Measurements from ENCODE around the gene CEND1.

- TF ChIP-seq POLR2A (IDR thresholded peaks at IDR 0.05; ENCODE audit: low read depth, low read length) (no peak; the same call in 1 of the 2 replicates), TAF1 (IDR thresholded peaks at IDR 0.05; ENCODE audit: borderline replicate concordance, low read depth, low read length) (no peak), POLR2AphosphoS5 (IDR thresholded peaks at IDR 0.05; ENCODE audit: low read depth, low read length) (no peak; the same call in 1 of the 2 replicates)
Observed at GRCh38 chr11:810040-810567, 20.2 kb upstream of the CEND1 start.
